ENCODE data around the gene ERC2.
"Not testable (repeated sequence)": the region's sequence is repeated elsewhere in the genome, so short reads cannot be mapped to it uniquely, and the experiment has no call there.

The ERC2 gene

GRCh38 chr3:55527361-55527760 is 940.9 kb downstream of the ERC2 start:
- no peak for DNase-seq

- no peak for DNase-seq
Measured at GRCh38 chr3:55526332-55527030, 941.8 kb downstream of the ERC2 start.

- DNase-seq, result no peak
Measured at GRCh38 chr3:55525436-55525835, 942.8 kb downstream of the ERC2 start.

- no peak for DNase-seq
Measured at GRCh38 chr3:55524565-55525244, 943.6 kb downstream of the ERC2 start.

- no peak for DNase-seq
Measured at GRCh38 chr3:55523471-55523870, 944.8 kb downstream of the ERC2 start.

GRCh38 chr3:55521738-55522421 is 946.4 kb downstream of the ERC2 start:
- DNase-seq, result no peak

GRCh38 chr3:55521064-55521737 is 947.1 kb downstream of the ERC2 start:
- no peak for DNase-seq

GRCh38 chr3:55519019-55519418 is 949.2 kb downstream of the ERC2 start:
- DNase-seq, result no peak

GRCh38 chr3:55518451-55518850 is 949.8 kb downstream of the ERC2 start:
- no peak for DNase-seq

- DNase-seq, result no peak
Measured at GRCh38 chr3:55516392-55517030, 951.8 kb downstream of the ERC2 start.

GRCh38 chr3:55515550-55516246 is 952.6 kb downstream of the ERC2 start:
- no peak for DNase-seq

- DNase-seq, result no peak
Measured at GRCh38 chr3:55514962-55515361, 953.3 kb downstream of the ERC2 start.

- DNase-seq, result no peak
Measured at GRCh38 chr3:55512571-55513343, 955.5 kb downstream of the ERC2 start.

GRCh38 chr3:55511895-55512570 is 956.2 kb downstream of the ERC2 start:
- no peak for DNase-seq

- no peak for DNase-seq
Measured at GRCh38 chr3:55508335-55508734, 959.9 kb downstream of the ERC2 start.

GRCh38 chr3:55507808-55508207 is 960.5 kb downstream of the ERC2 start:
- no peak for DNase-seq

GRCh38 chr3:55505776-55506175 is 962.5 kb downstream of the ERC2 start:
- DNase-seq, result no peak

GRCh38 chr3:55505102-55505501 is 963.2 kb downstream of the ERC2 start:
- DNase-seq, result not testable (repeated sequence)

- no peak for DNase-seq
Measured at GRCh38 chr3:55501905-55502304, 966.4 kb downstream of the ERC2 start.

- no peak for DNase-seq
Measured at GRCh38 chr3:55500555-55501330, 967.5 kb downstream of the ERC2 start.
